ENCODE data around the gene CLDN10. TPM values are rescaled to one million over a fixed set of nuclear protein-coding genes. Genes with fewer than 3 reads are reported as not detected.
"Not testable (repeated sequence)": the region's sequence is repeated elsewhere in the genome, so short reads cannot be mapped to it uniquely, and the experiment has no call there.

Gene CLDN10
- total and polyA plus RNA-seq, 8 donors = 1.3 to 2.1 TPM; not detected in 6

DNA sequence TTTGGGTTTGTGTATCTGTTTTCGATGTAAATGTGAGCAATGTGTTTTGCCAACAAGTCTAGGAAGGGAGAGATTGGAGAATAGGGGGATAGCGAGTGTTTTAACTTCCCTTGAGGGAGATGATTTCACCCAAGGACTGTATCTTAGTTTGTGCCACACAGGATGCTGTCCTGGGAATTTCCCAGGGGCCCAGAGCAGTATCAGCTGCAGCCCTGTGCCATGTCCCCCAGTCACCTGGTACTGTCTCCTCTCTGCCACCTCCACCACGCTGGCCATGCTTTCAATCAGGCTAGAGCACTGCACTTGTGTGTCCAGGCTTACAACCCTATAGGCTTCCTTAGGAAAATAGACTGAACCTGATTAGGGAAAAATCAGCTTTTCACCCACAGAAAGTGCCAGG is 40.1 kb upstream of the CLDN10 start:
- WGBS, 5 donors = 63 to 85% (median 67%) methylated on average over 3 of the region's 3 CpGs
- no peak for DNase-seq
- no peaks in the 10 kb centered on the region for H3K9me3 ChIP-seq

DNA sequence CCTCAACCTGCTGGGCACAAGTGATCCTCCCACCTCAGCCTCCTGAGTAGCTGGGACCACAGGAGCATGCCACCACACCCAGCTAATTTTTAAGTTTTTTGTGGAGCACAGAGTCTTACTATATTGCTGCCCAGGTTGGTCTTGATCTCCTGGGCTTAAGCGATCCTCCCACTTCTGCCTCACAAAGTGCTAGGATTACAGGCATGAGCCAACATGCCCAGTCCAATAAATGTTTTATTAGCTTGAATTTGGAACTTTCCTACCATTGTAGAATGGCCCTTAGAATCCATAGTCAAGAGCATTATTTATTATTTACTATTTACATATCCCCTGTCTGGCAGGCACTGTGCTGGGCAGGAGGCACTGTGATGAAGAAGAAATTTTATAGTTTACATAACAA is 39.6 kb upstream of the CLDN10 start:
- intact Hi-C loops (cut with DNase I; ENCODE audit: low total_unique reads) = no loop called here
- WGBS, 5 donors = 91 to 97% (median 95%) methylated on average over 1 of the region's 1 CpG

More for the DNA sequence above, 40.1 kb upstream of the CLDN10 start:
- TF ChIP-seq POLR2AphosphoS5 (IDR thresholded peaks at IDR 0.05) (no peak), POLR2A (IDR thresholded peaks at IDR 0.05) (no peak), EP300 (IDR thresholded peaks at IDR 0.05) (no peak)
- TF ChIP-seq, protein P1, sequence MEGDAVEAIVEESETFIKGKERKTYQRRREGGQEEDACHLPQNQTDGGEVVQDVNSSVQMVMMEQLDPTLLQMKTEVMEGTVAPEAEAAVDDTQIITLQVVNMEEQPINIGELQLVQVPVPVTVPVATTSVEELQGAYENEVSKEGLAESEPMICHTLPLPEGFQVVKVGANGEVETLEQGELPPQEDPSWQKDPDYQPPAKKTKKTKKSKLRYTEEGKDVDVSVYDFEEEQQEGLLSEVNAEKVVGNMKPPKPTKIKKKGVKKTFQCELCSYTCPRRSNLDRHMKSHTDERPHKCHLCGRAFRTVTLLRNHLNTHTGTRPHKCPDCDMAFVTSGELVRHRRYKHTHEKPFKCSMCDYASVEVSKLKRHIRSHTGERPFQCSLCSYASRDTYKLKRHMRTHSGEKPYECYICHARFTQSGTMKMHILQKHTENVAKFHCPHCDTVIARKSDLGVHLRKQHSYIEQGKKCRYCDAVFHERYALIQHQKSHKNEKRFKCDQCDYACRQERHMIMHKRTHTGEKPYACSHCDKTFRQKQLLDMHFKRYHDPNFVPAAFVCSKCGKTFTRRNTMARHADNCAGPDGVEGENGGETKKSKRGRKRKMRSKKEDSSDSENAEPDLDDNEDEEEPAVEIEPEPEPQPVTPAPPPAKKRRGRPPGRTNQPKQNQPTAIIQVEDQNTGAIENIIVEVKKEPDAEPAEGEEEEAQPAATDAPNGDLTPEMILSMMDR (IDR thresholded peaks at IDR 0.05) = no peak
- intact Hi-C loops (cut with DNase I; ENCODE audit: low total_unique reads) = no loop called here
- H3K27ac ChIP-seq = no peak overlapping the region
- H3K27me3 ChIP-seq = peaks cover 0 to 6% (median 0%) of the 10 kb centered on the region in 3 donors
- no peaks in the 10 kb centered on the region for H3K4me1 ChIP-seq
- no peak overlapping the region for H3K4me3 ChIP-seq
- H3K36me3 ChIP-seq = no peaks in the 10 kb centered on the region

GRCh38 chr13:95515606-95516005 is 36.9 kb upstream of the CLDN10 start:
- not testable (repeated sequence) for H3K4me3 ChIP-seq, DNase-seq
- 63 to 74% (median 69%) methylated on average over 5 of the region's 5 CpGs for whole genome bisulfite sequencing, 5 donors

More for the DNA sequence above, 39.6 kb upstream of the CLDN10 start:
- TF ChIP-seq POLR2A (IDR thresholded peaks at IDR 0.05) (no peak), POLR2AphosphoS5 (IDR thresholded peaks at IDR 0.05) (no peak), EP300 (IDR thresholded peaks at IDR 0.05) (no peak)
- TF ChIP-seq, protein P1 (IDR thresholded peaks at IDR 0.05) = no peak
- Histone ChIP-seq H3K27ac (no peak overlapping the region), H3K36me3 (no peaks in the 10 kb centered on the region), H3K4me3 (no peak overlapping the region), H3K9me3 (no peaks in the 10 kb centered on the region), H3K4me1 (no peaks in the 10 kb centered on the region), H3K27me3 (peaks cover 0 to 6% (median 0%) of the 10 kb centered on the region in 3 donors)
- no peak for DNase-seq

DNA sequence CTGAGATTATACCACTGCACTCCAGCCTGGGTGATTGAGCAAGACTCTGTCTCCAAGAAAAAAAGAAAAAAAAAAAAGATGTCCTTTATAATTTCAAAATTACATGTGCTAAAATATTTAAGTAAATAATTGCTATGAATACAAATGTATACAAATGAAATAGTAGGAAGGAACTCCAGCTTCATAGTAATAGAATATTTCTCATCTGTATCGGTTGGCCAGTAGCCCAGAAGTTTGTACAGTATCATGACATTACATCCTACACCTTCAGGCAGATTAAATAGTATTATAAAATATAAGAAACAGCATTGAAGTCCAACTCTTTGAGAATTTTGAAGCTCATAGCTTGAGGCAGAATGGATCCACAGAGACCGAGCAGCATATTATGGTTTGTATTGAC is 36.5 kb upstream of the CLDN10 start:
- WGBS, 5 donors = 35 to 56% (median 42%) methylated on average over 2 of the region's 2 CpGs
- Histone ChIP-seq H3K27ac (no peak overlapping the region), H3K4me1 (no peaks in the 10 kb centered on the region), H3K27me3 (peaks cover 0 to 6% (median 0%) of the 10 kb centered on the region in 3 donors), H3K36me3 (no peaks in the 10 kb centered on the region), H3K4me3 (no peak overlapping the region), H3K9me3 (no peaks in the 10 kb centered on the region)
- DNase-seq = no peak
- TF ChIP-seq, protein P1 (IDR thresholded peaks at IDR 0.05) = no peak
- TF ChIP-seq POLR2AphosphoS5 (IDR thresholded peaks at IDR 0.05) (no peak), POLR2A (IDR thresholded peaks at IDR 0.05) (no peak), EP300 (IDR thresholded peaks at IDR 0.05) (no peak)
- intact Hi-C loops (cut with DNase I; ENCODE audit: low total_unique reads) = no loop called here

More at GRCh38 chr13:95515606-95516005, 36.9 kb upstream of the CLDN10 start:
- H3K27me3 ChIP-seq; H3K36me3 ChIP-seq; H3K4me1 ChIP-seq; intact Hi-C loops (cut with DNase I; ENCODE audit: low total_unique reads); H3K27ac ChIP-seq; H3K9me3 ChIP-seq: not testable (repeated sequence)

DNA sequence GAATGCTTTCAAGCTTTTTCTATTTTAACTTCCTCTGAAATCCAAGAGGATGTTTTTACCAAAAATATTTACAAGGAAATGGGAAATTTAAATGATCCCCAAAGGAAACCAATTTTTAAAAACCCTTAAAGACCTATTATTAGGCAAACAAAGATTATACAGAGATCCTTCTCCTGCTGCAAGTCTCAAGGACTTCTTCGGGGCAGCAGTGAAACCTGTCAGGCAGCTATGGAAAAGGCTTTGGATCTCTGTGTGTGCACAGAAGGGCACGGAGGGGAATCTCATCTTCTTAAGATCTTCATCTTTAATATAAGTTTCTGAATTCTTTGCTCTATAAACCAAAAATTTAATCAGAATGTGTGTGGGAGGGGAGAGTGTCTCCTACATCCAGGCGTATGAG is 36.0 kb upstream of the CLDN10 start:
- 8 to 29% (median 18%) methylated on average over 3 of the region's 3 CpGs for WGBS, 5 donors
- TF ChIP-seq, protein P1 (IDR thresholded peaks at IDR 0.05) = no peak
- TF ChIP-seq POLR2A (IDR thresholded peaks at IDR 0.05) (no peak), POLR2AphosphoS5 (IDR thresholded peaks at IDR 0.05) (no peak), EP300 (IDR thresholded peaks at IDR 0.05) (no peak)
- intact Hi-C loops (cut with DNase I; ENCODE audit: low total_unique reads) = no loop called here

More for the DNA sequence above, 36.0 kb upstream of the CLDN10 start:
- no peak overlapping the region for H3K27ac ChIP-seq
- no peaks in the 10 kb centered on the region for H3K9me3 ChIP-seq
- H3K27me3 ChIP-seq = peaks cover 0 to 6% (median 0%) of the 10 kb centered on the region in 3 donors
- no peak for DNase-seq
- H3K4me3 ChIP-seq = no peak overlapping the region
- no peaks in the 10 kb centered on the region for H3K36me3 ChIP-seq
- H3K4me1 ChIP-seq = no peaks in the 10 kb centered on the region

All from stomach (tissue), 9 donors.